Ramos (cell line): Measurements from ENCODE around the gene FARP1.

Experiments used
- in situ Hi-C: fragments of 300-500 bp; cut with MboI; formaldehyde crosslinking; loops from one replicate; pipeline ENCODE4 v1.14.3; 2022; ENCODE audit warnings: low sequenced_read_pairs; ENCODE audit not compliant: unreplicated experiment

Gene FARP1

GRCh38 chr13:98317573-98318171, 174.8 kb downstream of the FARP1 start:
- in situ Hi-C loops = no loop called here

GRCh38 chr13:98318263-98318878, 175.5 kb downstream of the FARP1 start:
- in situ Hi-C loops = no loop called here

- in situ Hi-C loops = no loop called here
Observed at GRCh38 chr13:98320561-98321105, 177.7 kb downstream of the FARP1 start.

- in situ Hi-C loops = no loop called here
Observed at GRCh38 chr13:98321395-98321794, 178.5 kb downstream of the FARP1 start.

DNA sequence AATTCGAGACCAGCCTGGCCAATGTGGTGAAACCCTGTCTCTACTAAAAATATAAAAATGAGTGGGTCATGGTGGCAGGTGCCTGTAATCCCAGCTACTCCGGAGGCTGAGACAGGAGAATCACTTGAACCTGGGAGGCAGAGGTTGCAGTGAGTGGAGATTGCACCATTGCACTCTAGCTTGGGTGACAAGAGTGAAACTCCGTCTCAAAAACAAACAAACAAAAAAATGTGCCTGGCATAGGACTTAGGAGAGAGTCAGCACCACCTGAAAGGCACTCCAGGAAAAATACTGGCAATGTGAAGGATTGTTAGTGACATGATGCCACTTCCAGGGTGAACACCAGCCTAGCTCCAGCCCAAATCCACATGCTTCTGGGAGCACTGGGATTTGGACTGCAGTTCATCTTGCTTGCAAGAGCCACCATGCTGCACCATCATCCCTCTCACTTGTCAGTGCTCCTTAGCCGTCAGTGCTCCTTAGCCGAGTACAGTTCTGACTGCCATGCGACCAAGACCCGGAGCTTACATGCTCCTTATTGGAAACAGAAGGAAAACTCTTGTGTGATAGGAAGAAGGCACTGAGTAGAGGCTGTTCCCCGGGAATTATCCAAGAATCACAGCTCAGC, 179.3 kb downstream of the FARP1 start:
- in situ Hi-C loops = no loop called here

DNA sequence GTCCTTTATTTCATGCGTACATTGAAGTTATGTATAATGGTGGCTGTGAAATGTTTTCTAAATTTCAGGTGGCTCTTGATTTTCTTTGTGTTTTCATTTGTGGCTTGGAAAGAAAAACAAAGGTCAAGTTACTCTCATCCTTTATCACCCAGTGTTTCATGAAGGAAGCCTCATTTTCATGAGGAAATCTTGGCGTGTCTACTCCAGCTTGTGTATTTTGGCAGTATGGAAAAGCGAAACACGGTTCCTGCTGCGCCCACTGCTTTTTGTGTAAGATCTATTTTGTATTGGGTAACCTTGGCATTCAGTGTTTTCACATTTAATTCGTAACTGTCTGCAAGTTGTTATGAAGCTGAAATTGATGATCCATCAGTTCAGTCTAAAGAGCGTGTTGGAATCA, 181.2 kb downstream of the FARP1 start:
- in situ Hi-C loops = no loop called here

GRCh38 chr13:98325724-98326123, 182.8 kb downstream of the FARP1 start:
- in situ Hi-C loops = no loop called here

DNA sequence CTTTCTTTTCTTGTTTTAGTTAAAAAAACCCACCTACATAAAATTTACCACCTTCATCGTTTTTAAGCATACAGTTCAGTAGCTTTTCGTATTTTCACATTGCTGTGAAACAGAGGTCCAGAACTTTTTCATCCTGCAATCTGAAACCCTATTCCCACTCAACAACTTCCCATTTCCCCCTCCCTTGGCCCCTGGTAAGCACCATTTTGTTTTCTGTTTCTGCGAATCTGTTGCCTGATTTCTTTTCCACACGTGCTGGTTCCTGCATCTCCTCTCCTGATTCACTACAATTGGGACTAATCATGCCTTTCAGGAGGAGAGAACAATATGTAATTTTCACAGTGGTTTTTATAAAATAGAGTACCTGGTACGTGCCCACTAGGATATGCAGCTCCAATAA, 183.4 kb downstream of the FARP1 start:
- in situ Hi-C loops = no loop called here

GRCh38 chr13:98327371-98328270, 184.7 kb downstream of the FARP1 start:
- in situ Hi-C loops = no loop called here

DNA sequence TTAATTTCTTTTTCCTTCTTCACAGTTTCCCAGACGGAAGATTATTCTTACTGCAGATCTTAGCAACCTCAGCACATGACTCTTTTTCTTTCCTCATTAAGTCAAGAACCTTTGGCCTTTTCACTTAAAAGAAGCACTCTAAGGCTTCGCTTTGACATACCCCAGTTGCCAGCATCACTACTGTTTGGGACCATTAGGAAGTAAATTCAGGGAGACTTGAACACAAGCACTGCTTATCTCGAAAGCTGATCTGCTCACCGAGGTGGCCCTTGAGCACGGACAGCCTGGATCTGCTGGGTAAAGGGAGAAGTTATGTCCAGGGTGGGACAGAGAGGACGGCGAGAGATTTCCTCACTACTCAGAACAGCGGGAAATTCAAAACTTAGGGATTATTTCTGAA, 185.6 kb downstream of the FARP1 start:
- in situ Hi-C loops = no loop called here

DNA sequence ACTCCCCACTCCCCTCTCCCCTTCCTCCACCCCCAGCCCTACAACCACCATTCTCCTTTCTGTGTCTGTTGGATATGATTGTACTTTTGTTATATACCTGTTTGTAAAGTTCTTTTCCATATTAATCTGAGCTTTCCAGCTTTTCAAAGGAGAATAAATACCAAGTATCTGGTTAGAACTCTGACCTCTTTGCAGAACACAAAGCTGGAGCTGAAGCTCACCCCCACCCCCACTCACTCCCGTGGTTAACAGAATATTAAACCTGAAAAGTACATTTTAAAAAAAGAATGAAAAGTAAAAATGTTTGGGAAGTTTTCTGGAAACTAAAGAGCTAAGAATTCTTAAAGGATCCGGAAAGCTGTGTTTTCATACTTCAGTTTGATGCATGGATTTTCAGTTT, 189.3 kb downstream of the FARP1 start:
- in situ Hi-C loops = no loop called here

- in situ Hi-C loops = no loop called here
Observed at GRCh38 chr13:98332691-98333090, 189.8 kb downstream of the FARP1 start.

DNA sequence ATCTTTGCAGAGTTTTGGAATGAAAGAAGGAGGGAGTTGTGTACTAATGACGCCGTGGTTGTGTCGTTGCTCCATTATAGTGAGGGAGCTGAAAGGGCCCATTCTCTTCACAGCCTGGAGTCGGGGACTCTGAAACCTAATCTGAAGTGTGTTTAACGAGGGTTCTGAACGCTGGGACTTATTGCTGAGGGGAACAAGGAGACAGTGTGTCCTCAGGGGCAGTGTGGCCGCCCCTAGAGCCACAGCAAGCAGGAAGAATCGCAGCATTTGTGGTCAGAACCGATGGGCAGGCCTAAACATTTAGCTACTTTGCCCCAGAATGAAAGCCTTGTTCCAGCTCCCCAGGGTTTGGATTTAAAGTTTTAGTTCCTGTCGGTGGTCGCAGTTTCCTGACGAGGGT, 190.6 kb downstream of the FARP1 start:
- in situ Hi-C loops = no loop called here

DNA sequence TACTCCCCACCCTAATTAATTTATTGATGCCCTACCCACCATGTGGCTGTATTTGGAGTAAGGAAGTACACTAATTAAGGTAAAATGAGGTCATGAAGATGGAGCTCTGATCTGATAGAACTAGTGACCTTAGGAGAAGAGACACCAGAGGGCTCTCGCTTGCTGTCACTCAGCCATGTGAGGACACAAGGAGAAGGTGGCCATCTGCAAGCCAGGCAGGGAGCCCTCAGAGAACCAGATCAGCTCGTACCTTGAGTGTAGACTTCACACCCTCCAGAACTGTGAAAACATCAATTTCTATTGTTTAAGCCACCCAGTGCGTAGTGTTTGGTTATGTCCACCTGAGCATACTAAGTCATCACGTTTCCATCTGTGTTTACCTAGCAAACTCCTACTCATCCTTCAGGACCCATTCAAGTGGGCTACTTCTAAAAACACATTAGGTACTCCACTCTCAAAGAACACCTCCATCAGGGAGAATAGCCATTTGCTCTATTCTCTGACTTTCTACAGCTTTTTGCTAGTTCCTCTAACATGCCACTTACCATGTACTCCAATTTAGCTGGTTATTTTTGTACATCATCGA, 191.8 kb downstream of the FARP1 start:
- in situ Hi-C loops = no loop called here

DNA sequence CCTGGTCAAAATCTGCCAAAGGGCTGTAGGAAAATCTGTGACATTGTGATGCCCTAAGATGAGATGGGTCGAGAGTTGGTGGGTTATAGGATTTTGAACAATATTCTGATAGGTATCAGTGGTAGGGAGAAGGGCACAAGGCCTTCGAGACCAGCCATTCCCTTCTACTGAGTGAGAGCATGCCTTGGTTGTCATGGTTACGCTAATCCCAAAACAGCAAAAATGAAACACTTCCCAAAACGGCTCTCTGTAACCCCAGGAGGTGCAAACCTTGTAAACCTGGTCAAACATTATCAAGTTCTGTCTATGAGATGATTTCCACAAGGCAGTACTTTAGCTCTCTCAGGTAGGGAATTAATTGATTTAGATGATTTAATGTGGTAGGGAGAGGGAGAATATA, 192.8 kb downstream of the FARP1 start:
- in situ Hi-C loops = no loop called here

- in situ Hi-C loops = no loop called here
Observed at GRCh38 chr13:98338310-98338709, 195.4 kb downstream of the FARP1 start.

DNA sequence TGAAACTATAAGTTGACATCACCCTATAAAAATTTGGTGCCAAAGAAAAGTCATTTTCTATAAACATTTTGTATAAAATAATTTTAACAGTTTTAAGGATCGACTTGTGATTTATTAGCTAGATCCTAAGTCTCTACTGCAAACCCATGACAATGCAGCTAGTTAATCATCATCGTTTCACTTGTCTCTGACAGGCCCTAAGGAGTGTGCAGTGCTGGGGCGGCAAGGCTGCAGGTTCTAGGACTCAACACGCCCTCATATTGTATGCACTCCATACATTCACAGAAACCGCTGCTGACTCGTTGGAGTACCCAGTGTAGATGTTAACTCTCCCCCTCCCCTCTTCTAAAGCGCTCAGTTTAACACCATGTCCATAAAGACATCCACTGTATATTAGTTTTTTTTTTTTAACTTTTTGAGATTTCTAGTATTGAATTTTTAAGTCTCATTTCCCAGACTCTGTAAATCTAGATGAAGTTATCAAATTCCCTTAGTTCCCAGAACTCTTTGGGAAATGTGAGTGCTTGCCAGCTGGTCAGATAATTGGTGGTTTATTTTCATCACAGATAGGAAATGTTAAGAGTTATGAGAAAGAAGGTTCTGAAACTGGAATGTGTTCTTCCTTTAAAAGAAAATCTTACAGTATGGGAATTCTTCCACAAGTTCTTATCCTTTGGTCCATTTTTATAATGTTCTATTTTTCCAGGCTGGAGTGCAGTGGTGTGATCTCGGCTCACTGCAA, 197.0 kb downstream of the FARP1 start:
- in situ Hi-C loops = no loop called here

DNA sequence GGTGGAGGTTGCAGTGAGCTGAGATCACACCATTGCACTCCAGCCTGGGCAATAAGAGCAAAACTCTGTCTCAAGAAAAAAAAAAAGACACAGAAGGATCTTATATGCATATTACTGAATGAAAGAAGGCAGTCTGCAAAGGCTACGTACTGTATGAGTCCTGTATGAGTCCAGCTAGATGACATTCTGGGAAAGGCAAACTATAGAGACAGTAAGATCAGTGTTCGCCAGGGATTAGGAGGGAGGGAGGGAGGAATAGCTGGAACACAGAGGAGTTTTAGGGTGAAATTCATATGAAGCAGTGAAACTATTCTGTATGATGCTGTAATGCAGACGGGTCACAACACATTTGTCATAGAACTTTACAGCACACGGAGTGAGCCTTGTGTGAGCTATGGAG, 200.1 kb downstream of the FARP1 start:
- in situ Hi-C loops = no loop called here

DNA sequence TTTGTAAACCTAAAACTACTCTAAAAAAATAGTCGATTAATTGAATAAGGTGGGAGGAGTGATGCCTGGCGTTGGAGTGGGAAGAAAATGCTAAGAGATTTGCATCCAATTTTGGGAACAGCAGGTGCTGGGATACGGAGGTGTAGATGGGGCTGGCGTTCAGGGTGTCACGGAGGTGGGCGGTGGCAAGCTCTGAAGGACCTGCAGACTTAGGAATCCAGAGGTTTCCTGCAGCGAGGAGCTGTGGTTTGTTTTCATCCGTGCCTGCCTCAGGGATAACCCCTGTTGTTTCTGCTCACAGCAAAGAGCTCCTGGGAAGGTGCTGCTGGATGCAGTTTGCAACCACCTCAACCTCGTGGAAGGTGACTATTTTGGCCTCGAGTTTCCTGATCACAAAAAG, 200.6 kb downstream of the FARP1 start:
- in situ Hi-C loops = no loop called here

- in situ Hi-C loops = no loop called here
Observed at GRCh38 chr13:98344392-98344791, 201.5 kb downstream of the FARP1 start.
